ENCODE data around the gene PEX3. TPM values are rescaled to one million over a fixed set of nuclear protein-coding genes. Genes with fewer than 3 reads are reported as not detected.

The PEX3 gene
- total RNA-seq, 1 experiment from 2014 or later, result 23.8 TPM

DNA sequence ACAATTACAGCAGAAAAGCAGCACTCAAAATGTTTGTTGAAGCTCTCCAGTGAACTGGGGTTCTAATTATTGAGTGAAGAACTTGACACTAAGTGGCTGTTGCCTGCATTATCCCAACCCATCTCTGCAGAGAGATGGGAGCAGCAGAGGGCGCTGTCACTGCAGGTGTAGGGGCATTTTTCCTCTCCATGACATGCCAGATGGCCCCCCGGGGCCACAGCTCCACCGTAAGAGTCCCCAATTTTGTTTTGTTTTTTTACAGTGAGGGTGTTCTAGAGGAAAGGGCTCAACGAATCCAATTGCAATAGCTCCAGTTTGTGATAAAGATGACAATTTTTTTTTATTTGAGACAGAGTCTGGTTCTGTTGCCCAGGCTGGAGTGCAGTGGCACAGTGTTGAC is 62.8 kb downstream of the PEX3 start:
- DNase-seq (peak; percentile 30), ATAC-seq (no peak)
- no peak for TF ChIP-seq EZH2 (IDR thresholded peaks at IDR 0.05; ENCODE audit: low read length, unreplicated experiment)
- TF ChIP-seq, protein P1, sequence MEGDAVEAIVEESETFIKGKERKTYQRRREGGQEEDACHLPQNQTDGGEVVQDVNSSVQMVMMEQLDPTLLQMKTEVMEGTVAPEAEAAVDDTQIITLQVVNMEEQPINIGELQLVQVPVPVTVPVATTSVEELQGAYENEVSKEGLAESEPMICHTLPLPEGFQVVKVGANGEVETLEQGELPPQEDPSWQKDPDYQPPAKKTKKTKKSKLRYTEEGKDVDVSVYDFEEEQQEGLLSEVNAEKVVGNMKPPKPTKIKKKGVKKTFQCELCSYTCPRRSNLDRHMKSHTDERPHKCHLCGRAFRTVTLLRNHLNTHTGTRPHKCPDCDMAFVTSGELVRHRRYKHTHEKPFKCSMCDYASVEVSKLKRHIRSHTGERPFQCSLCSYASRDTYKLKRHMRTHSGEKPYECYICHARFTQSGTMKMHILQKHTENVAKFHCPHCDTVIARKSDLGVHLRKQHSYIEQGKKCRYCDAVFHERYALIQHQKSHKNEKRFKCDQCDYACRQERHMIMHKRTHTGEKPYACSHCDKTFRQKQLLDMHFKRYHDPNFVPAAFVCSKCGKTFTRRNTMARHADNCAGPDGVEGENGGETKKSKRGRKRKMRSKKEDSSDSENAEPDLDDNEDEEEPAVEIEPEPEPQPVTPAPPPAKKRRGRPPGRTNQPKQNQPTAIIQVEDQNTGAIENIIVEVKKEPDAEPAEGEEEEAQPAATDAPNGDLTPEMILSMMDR (conservative IDR thresholded peaks at IDR 0.05; ENCODE audit: low read depth, low read length), result peak; percentile 58
- no peak for TF ChIP-seq EZH2phosphoT487 (IDR thresholded peaks at IDR 0.05; ENCODE audit: borderline replicate concordance, low read length)
- no peaks in the 10 kb centered on the region for H3K9me2 ChIP-seq (replicated peaks; ENCODE audit: low read length)
- H2AFZ ChIP-seq (ENCODE audit: low read length), result no peak overlapping the region
- peaks cover 33% of the 10 kb centered on the region for H3K79me2 ChIP-seq (ENCODE audit: low read length)
- BruUV-seq (replicated peaks), result no TSS peak
- no peaks in the 10 kb centered on the region for H3K36me3 ChIP-seq (ENCODE audit: low read depth, low read length)
- CTCF ChIA-PET, result no interaction called here
- no peak overlapping the region for H3K4me3 ChIP-seq (ENCODE audit: low read length)
- H3K27me3 ChIP-seq (ENCODE audit: low read length), result no peaks in the 10 kb centered on the region
- H3F3A ChIP-seq (ENCODE audit: low read length, unreplicated experiment), result no peaks in the 10 kb centered on the region
- H3K9ac ChIP-seq (ENCODE audit: low read length), result no peak overlapping the region
- no peaks in the 10 kb centered on the region for H4K20me1 ChIP-seq (ENCODE audit: low read length)
- H3K27ac ChIP-seq (ENCODE audit: low read length), result no peak overlapping the region
- intact Hi-C loops (cut with micrococcal nuclease), result no loop called here
- no peak overlapping the region for H3K4me2 ChIP-seq (ENCODE audit: low read length)
- peaks cover 19% of the 10 kb centered on the region for H3K4me1 ChIP-seq (ENCODE audit: insufficient read depth, low read length)
- H3K9me3 ChIP-seq (ENCODE audit: low read length), result no peaks in the 10 kb centered on the region
- POLR2A ChIA-PET (ENCODE audit: unreplicated experiment), result interaction anchor here (0.6 kb wide), 1 partner anchor 450 kb away, joined by 4 read pairs; no protein-coding TSS in a partner anchor

DNA sequence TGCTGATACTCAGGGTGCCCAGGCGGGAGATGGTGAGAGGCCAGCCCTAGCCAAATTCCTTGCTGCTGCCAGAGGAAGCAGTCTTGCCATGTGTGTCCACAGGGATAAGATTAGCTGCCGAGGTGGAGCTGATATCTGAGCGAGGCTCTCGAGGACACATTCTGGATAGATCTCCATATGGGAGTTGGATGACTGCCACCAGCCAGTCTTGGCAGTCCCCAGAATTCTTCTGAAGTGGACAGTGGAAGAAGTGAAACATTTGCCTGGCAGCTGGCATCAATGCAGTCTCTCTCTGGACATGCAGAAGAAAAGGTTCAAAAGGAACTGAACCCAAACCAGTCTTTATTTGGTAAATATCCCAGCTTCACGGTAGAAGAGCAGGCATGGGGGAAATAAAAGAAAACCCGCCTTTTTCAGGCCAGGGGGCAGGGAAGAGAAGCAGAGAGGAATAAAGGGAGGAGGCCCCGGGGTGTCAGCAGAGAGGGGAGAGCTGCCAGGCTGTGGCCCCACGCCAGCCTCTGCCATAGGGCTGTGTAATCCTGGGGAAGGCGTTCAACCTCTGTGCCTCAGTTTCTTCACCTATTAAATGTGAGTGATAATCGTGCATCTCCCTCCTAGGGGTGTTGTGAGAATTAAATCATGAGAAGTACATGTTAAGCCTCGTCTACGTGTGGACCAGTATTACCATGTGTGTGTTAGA is 64.6 kb downstream of the PEX3 start:
- no peaks in the 10 kb centered on the region for H3F3A ChIP-seq (ENCODE audit: low read length, unreplicated experiment)
- ChIA-PET CTCF (no interaction called here), POLR2A (ENCODE audit: unreplicated experiment) (no interaction called here)
- no peaks in the 10 kb centered on the region for H3K9me3 ChIP-seq (ENCODE audit: low read length)
- no peak overlapping the region for H3K9ac ChIP-seq (ENCODE audit: low read length)
- ATAC-seq (no peak), DNase-seq (no peak)
- TF ChIP-seq, protein P1 (conservative IDR thresholded peaks at IDR 0.05; ENCODE audit: low read depth, low read length), result no peak
- TF ChIP-seq EZH2phosphoT487 (IDR thresholded peaks at IDR 0.05; ENCODE audit: borderline replicate concordance, low read length), result no peak
- no peaks in the 10 kb centered on the region for H3K27me3 ChIP-seq (ENCODE audit: low read length)
- no peak overlapping the region for H3K4me2 ChIP-seq (ENCODE audit: low read length)
- H3K79me2 ChIP-seq (ENCODE audit: low read length), result peaks cover 16% of the 10 kb centered on the region
- intact Hi-C loops (cut with micrococcal nuclease), result no loop called here
- no peak overlapping the region for H3K27ac ChIP-seq (ENCODE audit: low read length)
- no peaks in the 10 kb centered on the region for H4K20me1 ChIP-seq (ENCODE audit: low read length)
- no TSS peak for BruUV-seq (replicated peaks)
- no peak overlapping the region for H3K4me3 ChIP-seq (ENCODE audit: low read length)
- H3K36me3 ChIP-seq (ENCODE audit: low read depth, low read length), result no peaks in the 10 kb centered on the region
- no peak overlapping the region for H2AFZ ChIP-seq (ENCODE audit: low read length)
- no peaks in the 10 kb centered on the region for H3K9me2 ChIP-seq (replicated peaks; ENCODE audit: low read length)
- H3K4me1 ChIP-seq (ENCODE audit: insufficient read depth, low read length), result peaks cover 10% of the 10 kb centered on the region

DNA sequence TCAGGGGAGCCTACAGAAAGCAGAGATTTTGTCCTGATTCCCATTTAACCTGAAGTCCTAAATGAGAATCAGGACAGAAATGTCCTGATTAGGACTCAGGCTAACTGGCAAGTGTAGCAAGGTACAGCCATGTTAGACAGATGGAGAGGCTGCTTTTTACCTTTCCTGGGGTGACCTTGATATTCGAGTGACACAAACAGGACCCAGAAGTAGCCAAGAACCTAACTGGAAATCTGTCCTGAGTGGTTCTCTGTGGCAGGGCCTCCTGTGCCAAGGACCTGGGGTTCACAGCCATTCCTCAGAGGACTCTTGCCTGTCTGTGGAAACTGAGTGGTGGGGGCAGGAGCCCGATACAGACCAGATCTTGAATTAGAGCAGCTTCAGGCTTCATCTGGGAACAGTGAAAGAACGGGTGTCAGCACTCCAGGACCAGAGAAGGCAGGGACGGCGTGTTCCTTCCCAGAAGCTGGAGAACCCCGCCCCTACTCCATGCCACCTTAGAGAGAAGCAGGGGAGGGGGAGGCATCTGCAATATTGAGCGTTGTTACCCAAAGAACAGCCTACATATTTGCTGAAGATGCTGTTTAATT is 65.3 kb downstream of the PEX3 start:
- no peaks in the 10 kb centered on the region for H3F3A ChIP-seq (ENCODE audit: low read length, unreplicated experiment)
- ChIA-PET CTCF (no interaction called here), POLR2A (ENCODE audit: unreplicated experiment) (no interaction called here)
- H3K9ac ChIP-seq (ENCODE audit: low read length), result no peak overlapping the region
- no TSS peak for BruUV-seq (replicated peaks)
- H4K20me1 ChIP-seq (ENCODE audit: low read length), result no peaks in the 10 kb centered on the region
- no peak overlapping the region for H3K4me3 ChIP-seq (ENCODE audit: low read length)
- ATAC-seq (no peak), DNase-seq (no peak)
- H3K9me2 ChIP-seq (replicated peaks; ENCODE audit: low read length), result no peaks in the 10 kb centered on the region
- H2AFZ ChIP-seq (ENCODE audit: low read length), result no peak overlapping the region
- H3K4me1 ChIP-seq (ENCODE audit: insufficient read depth, low read length), result peaks cover 6% of the 10 kb centered on the region
- TF ChIP-seq, protein P1 (conservative IDR thresholded peaks at IDR 0.05; ENCODE audit: low read depth, low read length), result no peak
- no peak for TF ChIP-seq EZH2 (IDR thresholded peaks at IDR 0.05; ENCODE audit: low read length, unreplicated experiment)
- TF ChIP-seq EZH2phosphoT487 (IDR thresholded peaks at IDR 0.05; ENCODE audit: borderline replicate concordance, low read length), result no peak
- H3K79me2 ChIP-seq (ENCODE audit: low read length), result peaks cover 10% of the 10 kb centered on the region
- intact Hi-C loops (cut with micrococcal nuclease), result no loop called here
- no peaks in the 10 kb centered on the region for H3K9me3 ChIP-seq (ENCODE audit: low read length)
- no peaks in the 10 kb centered on the region for H3K27me3 ChIP-seq (ENCODE audit: low read length)
- H3K4me2 ChIP-seq (ENCODE audit: low read length), result no peak overlapping the region
- H3K36me3 ChIP-seq (ENCODE audit: low read depth, low read length), result no peaks in the 10 kb centered on the region
- no peak overlapping the region for H3K27ac ChIP-seq (ENCODE audit: low read length)
